MM.1S (cell line): ENCODE measurements around the gene TMC1.
"Not testable (repeated sequence)": the region's sequence is repeated elsewhere in the genome, so short reads cannot be mapped to it uniquely, and the experiment has no call there.

Experiments used
- EZH2 ChIP-seq: fragments of 300-600 bp; sonication (generic); optimal IDR thresholded peaks from 2 replicates; pipeline ENCODE3; 2017; ENCODE audit warnings: low read depth, mild to moderate bottlenecking, antibody characterized with exemption, low read length, mixed read lengths
- TF ChIP-seq, protein P1 (sequence below): fragments of 300-600 bp; sonication (generic); IDR thresholded peaks from 2 replicates; pipeline ENCODE4 v1.5.1; 2016; ENCODE audit warnings: antibody characterized with exemption, low read length, mixed read lengths

DNA sequence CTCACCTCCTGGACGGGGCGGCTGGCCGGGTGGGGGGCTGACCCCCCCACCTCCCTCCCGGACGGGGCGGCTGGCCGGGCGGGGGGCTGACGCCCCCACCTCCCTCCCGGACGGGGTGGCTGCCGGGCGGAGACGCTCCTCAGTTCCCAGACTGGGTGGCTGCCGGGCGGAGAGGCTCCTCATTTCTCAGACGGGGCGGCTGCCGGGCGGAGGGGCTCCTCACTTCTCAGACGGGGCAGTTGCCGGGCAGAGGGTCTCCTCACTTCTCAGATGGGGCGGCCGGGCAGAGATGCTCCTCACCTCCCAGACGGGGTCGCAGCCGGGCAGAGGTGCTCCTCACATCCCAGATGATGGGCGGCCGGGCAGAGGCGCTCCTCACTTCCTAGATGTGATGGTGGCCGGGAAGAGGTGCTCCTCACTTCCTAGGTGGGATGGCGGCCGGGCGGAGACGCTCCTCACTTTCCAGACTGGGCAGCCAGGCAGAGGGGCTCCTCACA is 285.0 kb downstream of the TMC1 start:
- TF ChIP-seq, protein P1, sequence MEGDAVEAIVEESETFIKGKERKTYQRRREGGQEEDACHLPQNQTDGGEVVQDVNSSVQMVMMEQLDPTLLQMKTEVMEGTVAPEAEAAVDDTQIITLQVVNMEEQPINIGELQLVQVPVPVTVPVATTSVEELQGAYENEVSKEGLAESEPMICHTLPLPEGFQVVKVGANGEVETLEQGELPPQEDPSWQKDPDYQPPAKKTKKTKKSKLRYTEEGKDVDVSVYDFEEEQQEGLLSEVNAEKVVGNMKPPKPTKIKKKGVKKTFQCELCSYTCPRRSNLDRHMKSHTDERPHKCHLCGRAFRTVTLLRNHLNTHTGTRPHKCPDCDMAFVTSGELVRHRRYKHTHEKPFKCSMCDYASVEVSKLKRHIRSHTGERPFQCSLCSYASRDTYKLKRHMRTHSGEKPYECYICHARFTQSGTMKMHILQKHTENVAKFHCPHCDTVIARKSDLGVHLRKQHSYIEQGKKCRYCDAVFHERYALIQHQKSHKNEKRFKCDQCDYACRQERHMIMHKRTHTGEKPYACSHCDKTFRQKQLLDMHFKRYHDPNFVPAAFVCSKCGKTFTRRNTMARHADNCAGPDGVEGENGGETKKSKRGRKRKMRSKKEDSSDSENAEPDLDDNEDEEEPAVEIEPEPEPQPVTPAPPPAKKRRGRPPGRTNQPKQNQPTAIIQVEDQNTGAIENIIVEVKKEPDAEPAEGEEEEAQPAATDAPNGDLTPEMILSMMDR = not testable (repeated sequence)
- not testable (repeated sequence) for TF ChIP-seq EZH2
